Erythroblast (primary cell): Measurements from ENCODE around the gene MOSPD3.

Experiments
- GATA1 ChIP-seq: IDR thresholded peaks from 2 replicates; pipeline ENCODE4 v1.6.1; 2011; ENCODE audit warnings: low read depth, mild to moderate bottlenecking, control low read depth, low read length, moderate library complexity
- POLR2A ChIP-seq: IDR thresholded peaks from 2 replicates; pipeline ENCODE4 v1.6.1; 2011; ENCODE audit warnings: mild to moderate bottlenecking, low read length

- TF ChIP-seq POLR2A (no peak), GATA1 (no peak)
Measured at GRCh38 chr7:100589341-100589947, 22.9 kb upstream of the MOSPD3 start.
